ENCODE data around the gene LRRC73.
"Not testable (repeated sequence)": the region's sequence is repeated elsewhere in the genome, so short reads cannot be mapped to it uniquely, and the experiment has no call there.

DNA sequence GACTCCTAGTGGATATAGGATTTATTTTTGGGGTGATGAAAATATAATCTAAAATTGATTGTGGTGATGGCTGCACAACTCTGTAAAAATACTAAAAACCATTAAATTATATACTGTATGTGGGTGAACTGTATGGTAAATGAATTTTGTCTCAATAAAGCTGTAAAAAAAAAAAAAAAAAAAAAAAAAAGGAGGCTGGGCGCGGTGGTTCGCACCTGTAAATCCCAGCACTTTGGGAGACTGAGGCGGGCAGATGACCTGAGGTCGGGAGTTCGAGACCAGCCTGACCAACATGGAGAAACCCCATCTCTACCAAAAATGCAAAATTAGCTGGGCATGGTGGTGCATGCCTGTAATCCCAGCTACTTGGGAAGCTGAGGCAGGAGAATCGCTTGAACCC, 47.5 kb upstream of the LRRC73 start:
- TF ChIP-seq, protein P1, sequence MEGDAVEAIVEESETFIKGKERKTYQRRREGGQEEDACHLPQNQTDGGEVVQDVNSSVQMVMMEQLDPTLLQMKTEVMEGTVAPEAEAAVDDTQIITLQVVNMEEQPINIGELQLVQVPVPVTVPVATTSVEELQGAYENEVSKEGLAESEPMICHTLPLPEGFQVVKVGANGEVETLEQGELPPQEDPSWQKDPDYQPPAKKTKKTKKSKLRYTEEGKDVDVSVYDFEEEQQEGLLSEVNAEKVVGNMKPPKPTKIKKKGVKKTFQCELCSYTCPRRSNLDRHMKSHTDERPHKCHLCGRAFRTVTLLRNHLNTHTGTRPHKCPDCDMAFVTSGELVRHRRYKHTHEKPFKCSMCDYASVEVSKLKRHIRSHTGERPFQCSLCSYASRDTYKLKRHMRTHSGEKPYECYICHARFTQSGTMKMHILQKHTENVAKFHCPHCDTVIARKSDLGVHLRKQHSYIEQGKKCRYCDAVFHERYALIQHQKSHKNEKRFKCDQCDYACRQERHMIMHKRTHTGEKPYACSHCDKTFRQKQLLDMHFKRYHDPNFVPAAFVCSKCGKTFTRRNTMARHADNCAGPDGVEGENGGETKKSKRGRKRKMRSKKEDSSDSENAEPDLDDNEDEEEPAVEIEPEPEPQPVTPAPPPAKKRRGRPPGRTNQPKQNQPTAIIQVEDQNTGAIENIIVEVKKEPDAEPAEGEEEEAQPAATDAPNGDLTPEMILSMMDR (conservative IDR thresholded peaks at IDR 0.05 in 1 of 2, IDR thresholded peaks at IDR 0.05 in 1 of 2; ENCODE audit: low read depth in 1 of 2, low read length in 2 of 2) = not testable (repeated sequence)
- TF ChIP-seq EZH2 (IDR thresholded peaks at IDR 0.05; ENCODE audit: low read length, missing control alignments) = not testable (repeated sequence)

Data from fibroblast of lung (primary cell).